Effector CD4-positive, alpha-beta T cell (primary cell): ENCODE results near the gene MSANTD1.

Experiments used
- DNase-seq: peaks from one replicate; pipeline ENCODE4 v3.0.0-alpha.2; 2020

The MSANTD1 gene

DNA sequence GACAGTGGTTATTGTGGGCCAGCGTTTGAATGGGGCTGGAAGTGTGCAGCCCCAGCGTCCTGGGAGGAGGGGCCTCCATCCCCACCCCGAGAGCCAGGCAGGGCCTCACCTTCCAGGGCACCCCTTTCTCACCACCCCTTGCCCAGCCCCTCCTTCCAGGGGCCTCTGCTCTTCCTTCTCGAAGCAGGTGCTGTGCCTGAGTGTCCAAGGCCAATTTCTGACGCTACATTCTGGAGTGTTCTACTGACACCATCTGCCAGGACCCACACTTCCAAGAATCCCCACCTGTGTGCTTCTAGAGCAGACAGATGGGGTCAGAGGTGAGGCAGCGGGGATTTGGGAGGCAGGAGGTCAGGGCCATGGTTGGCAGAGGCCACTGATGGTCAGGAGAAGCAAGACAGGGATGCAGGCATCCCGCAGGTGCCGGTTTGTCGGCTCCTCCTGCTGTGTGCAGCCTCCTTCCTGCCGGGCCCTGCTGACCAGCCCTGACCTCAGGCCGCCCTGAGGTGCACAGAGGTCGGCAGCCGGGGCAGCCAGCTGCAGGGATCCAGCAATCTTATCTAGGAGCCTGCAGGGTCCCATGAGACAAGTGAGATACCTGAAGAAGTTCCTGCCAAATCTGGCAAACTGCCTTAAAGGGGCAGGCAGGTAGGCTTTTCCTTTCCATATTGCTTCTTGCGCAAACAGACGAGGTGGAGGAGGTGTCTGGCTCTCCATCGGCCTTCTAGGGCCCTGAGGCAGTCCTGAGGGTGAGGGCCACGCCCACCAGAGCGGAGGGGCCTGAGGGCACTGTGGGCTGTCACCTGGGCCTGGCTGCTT, 18.8 kb downstream of the MSANTD1 start:
- DNase-seq, result no peak

DNA sequence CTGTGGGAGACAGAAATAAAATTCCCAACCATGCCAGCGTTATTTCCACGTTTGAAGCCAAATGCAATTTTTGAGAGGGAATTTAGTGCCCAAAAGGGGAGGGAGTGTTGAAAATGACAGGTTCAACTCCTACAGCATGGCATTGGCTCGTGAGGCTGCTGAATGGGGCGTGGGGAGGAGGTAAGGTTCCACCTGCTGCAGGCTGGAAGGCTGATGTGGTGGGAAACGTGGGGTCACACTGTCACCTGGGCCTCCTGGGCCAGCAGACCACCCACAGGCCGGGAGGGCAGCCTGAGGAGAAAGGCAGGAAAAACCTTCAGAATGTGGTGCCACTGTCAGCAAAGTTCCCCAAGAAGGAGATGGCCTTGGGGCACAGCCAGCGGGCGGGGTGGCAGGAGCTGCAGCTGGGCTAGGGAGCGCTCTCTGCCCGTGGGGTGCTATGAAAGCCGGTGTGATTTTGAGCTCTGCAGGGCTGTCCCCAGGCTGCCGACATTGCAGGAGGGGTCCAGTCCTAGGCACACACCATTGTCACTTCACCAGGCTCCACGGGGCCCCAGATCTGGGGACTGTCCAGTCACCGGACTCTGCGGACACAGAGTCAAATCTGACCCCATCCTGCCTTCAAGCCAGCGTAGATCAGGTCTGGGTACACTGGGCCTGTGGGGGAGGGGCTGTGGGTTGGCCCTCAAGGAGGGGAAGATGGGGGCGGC, 19.6 kb downstream of the MSANTD1 start:
- no peak for DNase-seq

DNA sequence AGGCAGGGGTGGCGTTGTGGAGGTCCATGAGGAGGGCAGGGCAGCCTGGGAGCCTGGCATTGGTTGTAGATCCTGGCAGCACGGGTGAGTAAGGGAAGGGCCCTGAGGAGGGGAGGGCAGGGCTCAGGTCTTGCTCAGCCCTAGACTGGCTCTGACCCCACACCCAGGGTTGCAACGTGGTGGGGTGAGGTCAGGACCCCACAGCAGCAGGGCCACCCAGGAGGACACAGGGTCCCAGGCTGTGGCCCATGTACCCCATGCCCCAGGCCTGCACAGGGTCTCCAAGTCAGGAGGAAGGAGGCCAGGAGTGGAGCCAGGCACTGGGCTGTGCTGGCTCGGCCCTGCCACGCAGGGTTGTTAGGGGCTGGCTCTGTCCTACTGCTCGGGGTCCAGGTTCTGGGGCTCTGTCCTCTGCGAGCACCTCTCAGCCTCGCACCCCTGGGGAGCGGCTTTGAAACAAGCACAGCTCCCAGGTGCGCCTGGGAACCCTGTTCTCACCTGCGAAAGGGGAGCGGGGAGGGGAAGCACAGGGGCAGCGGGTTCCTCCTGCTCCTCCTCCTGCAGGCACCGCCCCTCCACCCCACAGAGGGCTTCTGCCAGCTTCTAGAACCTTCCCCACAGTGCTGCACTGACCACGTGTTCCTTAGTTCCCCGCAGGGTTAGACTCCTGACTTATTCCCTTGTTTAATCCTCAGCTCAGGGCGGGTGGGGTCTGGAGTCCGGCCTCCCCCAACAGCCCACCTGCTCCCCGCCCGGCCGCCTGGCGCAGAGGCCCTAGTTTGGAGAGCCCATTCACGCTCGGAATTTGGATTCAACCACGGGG, 20.4 kb downstream of the MSANTD1 start:
- no peak for DNase-seq

DNA sequence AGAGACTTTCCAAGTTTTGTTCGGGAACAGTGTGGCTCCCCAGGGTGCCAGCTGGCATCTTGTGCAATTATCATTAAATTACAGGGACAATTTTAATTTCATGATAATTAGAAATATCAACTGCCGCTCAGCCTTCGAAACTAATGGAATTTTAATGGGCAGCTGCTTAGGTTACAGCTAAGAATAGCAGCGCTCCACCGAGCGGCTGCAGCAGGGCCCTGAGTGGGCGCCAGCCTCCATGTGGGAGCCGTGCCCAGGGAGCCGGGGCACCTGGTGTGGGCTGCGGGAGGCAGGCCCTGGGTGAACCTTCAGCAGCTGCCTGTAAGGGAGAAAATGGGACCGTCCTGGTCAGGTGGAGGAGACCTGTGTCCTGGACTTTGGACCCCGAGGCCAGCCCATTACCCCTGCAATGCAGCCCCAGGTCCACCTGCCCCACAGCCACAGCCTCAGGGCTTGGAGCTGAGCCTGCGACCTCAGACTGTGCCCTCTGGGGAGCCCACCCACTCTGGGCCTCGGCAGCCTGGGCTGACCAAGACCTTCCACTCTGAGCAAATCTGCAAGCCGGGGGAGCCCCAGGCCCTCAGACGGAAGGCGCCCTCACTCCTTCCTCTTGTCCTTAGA, 21.1 kb downstream of the MSANTD1 start:
- DNase-seq, result no peak

DNA sequence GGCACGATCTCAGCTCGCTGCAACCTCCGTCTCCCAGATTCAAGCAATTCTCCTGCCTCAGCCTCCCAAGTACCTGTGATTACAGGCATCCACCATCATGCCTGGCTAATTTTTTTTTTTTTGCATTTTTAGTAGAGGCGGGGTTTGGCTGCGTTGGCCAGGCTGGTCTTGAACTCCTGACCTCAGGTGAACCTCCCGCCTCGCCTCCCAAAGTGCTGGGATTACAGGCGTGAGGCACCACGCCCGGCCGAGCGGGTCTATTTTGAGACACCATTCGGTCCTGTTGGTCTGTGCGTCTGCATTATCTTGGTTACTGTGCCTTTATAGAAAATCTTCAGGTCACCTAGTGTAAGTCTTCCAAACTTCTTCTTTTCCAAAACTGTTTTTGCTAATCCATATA, 22.2 kb downstream of the MSANTD1 start:
- DNase-seq, result no peak

DNA sequence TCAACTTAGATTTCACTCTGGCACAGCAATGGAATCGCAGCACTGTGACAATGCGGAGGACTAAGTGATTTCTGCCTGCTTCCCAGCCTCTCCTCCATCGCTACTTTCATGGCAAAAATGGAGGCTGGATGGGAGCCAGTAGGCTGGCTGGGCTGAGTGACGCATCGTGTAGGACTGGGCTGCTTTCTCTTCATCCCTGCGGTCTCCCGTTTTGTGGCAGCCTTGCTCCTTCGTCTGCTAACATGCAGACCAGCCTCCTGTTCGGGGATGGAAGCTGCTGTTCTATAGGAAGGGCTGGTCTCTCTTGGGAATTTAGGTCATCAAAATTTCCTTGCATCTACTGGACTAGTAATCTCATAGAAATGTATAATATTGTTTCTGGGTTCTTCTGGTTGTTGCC, 28.0 kb downstream of the MSANTD1 start:
- no peak for DNase-seq

DNA sequence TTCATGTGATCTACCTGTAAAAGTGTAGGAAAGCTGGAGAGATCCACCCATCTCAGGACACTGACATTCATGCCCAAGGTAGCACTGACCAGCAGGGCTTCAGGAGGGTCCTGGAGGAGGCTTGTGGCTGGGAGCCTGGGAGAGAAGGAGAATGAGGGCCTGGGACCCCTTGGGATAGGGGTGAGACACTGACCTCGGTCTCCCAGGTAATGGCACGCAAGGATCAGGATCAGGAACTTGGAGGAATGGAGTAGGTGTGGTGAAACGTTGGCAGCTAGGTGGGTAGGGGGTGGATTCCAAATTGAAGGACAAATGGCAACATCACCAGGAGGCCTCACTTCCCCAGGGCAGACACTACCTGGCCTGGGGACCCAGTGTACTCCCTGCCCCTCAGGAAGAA, 31.5 kb downstream of the MSANTD1 start:
- DNase-seq, result no peak

DNA sequence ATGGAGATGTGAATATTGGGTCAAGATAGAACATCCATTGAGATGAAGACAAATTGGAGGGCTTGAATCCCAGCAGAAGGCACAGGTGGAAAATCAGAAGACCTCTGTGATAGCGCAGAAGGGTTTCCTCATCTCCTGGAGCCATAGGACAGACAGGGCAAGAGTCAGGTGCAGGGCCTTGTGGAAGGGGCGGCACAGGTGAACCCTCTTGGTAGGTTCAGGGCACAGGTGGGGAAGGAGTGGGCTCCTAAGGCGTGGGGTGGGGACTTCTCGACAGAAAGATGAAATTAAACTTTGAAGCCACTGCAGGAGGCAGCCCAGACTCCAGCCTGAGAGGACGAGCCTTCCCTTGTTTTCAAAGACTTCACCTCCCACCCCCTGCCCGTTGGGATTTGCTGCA, 34.5 kb downstream of the MSANTD1 start:
- DNase-seq, result no peak

DNA sequence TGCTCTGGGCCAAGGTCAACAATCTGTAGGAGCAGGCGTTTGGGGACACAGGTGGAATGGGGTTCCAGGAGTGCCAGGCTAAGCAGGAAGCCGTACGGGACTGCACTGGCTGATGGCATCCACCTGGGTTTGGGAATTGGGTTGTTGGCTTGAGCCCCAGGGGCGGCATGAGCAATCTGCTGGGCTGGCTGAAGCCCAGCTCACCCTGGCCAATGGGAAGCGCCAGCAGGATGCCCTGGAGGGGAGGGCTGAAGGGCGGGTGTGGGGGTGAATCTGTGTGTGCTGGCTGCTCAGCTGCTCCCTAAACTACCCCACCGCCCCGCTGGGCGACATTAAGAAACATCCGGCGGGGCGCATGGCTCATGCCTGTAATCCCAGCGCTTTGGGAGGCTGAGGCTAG, 35.0 kb downstream of the MSANTD1 start:
- no peak for DNase-seq

DNA sequence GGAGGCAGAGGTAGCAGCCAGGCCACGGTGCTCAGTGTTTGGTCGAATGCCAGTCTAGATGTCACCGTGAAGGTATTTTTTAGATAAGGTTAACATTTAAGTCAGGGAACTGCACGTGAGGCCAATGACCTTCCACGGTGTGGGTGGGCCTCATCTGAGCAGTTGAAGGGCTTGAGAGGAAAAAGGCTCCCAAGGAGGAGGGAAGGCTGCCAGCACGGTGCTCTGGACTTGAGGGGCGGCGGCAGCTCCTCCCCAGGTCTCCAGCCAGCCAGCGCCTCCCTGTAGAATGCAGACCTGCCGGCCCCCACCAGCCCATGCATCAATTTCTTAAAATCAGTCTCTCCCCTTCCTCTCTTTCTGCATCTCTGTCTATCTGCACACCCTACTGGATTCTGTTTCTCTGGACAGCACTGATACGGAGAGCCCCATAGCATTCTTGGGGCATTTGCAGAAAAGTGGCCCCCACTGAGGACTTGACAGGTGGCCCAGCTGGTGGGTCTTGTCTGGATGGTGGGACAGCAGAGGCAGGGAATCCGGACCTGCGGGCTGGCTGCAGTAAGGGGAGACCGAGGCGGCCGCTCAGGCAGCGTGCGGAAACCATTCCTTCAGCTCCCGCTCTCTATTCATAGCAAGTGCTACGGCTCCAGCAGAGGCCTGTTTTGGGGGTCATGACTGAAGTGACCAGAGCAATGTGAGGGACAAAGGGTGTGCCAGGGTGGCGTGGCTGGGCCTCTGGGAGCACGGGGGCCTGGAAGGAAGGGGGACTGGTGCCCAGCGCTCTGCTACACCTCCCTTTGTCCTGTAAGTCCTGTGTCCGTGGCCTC, 36.0 kb downstream of the MSANTD1 start:
- DNase-seq, result no peak

DNA sequence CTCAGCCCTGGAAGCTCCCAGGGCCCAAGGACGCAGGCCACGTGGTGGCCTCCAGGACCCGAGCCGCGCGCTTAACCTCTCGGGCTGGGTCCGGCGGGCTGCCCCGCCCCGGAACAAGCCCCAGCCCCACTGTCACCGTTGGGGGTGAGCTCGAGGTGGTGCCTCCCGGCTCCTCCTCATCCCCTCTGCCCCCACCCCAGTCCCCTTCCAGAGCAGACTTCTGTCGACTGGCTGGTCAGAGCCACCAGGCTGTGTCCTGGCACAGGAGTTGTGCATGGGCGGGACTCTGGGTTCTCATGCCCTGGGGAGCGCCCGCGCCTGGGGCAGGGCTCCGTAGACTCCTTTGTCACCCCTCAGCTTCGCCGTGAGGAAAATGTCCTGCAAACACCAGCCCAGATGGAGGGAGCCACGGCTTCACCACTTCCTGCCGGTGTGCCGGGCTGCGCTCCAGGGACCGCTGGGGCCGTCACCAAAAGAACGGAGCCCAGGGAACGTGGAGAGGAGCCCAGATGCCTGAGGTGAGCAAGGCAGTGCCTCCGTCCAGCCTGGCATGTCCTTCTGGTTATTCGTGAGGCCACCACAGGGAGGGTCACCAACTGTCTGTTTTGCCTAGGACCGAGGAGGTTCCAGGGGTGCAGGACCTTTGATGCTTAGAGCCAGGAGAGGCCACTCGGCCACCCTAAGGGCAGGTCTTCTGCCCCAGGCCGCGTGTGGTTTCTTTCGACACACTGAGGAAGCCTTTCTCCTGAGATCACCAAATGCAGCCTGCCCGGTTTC, 36.8 kb downstream of the MSANTD1 start:
- no peak for DNase-seq

DNA sequence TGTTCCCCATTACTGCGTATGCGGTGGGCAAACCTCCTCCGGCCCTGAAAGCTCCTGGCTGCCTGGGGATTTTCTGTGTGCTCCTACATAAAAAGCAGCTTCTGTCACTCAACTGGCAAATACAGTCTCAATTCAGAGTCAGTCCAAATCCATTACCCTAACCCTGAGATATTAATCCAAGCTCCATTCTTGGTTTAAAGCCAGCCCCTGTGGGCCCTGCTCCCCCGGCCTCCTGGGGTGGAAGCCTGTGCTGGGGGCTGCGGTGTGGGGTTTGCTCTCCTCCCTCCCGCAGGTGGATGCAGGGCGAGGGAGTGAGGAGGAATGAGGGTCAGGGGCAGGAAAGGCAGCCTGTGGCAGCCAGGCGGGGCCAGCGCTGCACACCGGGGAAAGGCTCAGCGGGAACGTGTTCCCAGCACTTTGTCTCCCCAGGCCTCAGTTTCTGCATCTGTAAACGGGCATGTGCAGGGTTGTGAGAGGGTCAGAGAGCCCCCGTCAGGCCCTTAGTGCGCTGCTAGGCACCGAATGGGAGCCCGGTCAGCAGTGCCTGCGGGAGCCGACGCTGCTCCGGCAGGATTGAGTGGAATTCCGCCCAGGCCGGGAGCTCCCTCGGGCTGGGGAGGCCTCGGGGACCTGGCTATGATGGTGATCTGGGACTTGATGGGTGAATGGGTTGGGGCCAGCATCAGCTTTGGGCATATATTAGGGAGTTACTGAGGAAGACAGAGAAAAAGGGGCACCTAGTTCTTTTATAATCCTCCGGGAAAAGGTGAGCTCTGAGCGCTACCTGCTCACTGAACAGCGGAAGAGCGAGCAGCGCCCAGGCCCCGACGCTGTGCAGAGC, 37.6 kb downstream of the MSANTD1 start:
- no peak for DNase-seq

DNA sequence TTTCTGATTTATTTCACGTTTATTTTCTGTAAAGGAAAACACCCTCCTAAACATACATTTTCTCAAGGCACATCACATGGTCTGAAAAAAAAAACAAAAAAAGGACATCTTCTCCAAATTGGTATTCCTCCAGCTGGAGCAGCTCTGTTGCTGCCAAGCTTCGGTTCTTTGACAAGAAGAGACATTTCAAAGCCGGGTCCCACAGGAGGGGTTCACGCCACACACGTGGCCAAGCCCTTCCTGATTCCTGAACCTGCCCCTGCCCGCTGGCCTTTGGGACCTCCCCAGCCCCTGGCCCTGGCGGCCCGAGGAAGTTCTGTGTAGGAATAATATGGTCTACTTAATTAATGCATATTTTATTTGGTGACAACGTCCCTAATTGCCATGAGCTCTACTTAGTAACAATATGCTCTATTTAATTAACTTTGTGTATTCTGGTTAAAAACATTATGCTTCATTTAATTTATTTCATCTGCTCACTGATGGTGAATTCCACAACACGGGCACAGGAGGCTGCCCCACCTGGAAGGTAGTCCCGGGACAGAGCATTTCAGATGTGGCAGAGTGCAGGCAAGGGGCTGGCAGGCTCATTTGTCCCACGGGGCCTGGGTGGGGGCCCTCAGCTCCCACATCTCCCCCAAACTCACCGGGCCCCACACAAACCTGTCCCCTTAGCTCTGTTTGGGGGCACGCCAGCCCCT, 38.5 kb downstream of the MSANTD1 start:
- no peak for DNase-seq

DNA sequence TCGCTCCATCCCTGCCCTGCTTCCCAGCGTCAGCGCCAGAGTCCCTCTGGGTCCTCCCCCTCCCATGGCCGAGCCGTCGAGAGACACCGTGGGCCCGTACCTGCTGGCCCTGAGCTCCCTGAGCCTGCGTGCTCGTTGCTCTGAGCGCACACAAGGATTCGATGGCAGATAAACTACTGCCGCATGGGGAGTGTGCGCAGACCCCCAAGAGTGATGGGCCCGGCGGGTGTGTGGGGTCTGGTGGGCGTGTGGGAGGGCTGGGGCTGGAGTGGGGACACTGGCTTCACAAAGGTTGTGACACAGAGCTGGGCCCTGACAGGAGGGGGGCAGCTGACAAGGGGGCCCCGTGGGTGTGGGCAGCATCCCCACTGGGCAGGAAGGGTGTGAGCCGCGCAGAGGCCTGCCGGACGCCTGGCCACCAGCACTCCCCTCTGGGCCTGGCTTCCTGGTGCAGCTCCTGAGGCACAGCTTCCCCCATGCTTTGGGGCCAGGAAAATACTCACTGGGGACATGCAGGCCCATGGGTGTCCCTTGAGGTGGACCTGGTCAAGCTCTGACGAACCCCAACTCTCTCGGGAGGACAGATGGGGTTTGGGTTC, 39.1 kb downstream of the MSANTD1 start:
- no peak for DNase-seq

DNA sequence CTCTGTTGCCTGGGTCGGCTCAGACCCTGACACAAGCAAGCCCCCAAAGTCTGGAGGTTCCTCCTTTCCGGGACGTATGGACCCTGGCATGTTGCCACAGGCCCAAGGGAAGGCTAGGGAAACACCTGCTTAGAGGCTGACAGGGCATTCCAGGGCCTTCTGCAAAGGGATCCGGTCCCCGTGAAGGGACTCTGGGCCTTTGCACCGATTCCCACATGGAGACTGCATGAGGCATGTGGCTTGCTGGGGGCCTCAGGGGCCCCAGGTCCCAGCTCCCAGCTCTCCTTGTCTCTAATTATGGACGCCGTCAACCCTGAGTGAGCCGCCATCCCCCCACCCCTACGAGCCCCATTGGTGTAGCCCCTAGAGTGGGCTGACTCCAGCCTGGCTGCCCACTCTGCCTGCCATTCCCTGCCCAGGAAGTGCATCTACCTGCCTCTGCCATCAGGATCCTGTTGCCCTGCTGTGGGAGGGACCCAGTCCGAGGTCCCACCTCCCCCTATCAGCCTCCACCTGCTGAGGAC, 39.7 kb downstream of the MSANTD1 start:
- no peak for DNase-seq

DNA sequence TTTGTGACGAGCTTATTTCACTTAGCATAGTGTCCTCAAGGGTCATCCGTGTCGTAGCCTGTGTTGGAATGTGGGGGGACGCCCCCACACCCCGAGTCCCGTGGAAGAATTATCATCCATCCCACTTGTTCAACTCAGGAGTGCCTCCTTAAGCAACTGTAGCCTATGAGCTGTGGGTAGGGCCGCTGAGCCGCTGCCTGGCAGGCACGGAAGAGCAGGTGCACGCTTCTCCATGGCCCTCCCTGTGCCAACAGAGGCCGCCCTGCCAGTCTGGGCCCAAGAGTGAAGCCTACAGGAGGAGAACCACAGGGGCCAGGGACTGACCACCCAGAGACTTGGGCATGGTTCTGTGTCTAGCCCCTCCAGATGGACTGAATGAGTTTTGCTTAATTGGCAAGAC, 41.5 kb downstream of the MSANTD1 start:
- DNase-seq, result no peak

DNA sequence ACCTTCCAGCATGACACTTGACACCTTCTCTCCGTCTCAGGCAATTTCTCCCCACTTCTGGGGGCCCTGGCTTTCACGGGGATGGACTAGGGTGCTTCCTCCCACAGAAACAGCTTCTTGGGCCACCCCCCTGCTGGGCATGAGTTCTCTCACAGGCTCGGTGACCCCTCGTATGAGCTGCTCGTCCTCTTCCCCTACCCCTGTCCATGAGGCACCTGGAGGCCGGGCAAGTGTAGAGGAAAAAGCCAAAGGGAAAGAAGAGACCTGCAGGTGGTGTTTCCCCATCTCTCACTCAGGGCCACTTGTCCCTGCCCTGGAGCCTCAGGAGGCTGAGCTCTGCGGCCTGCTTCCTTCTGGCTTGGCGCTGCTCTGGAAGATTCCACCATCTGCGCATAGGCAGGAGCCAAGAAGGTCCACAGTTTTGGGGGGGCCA, 41.9 kb downstream of the MSANTD1 start:
- no peak for DNase-seq

DNA sequence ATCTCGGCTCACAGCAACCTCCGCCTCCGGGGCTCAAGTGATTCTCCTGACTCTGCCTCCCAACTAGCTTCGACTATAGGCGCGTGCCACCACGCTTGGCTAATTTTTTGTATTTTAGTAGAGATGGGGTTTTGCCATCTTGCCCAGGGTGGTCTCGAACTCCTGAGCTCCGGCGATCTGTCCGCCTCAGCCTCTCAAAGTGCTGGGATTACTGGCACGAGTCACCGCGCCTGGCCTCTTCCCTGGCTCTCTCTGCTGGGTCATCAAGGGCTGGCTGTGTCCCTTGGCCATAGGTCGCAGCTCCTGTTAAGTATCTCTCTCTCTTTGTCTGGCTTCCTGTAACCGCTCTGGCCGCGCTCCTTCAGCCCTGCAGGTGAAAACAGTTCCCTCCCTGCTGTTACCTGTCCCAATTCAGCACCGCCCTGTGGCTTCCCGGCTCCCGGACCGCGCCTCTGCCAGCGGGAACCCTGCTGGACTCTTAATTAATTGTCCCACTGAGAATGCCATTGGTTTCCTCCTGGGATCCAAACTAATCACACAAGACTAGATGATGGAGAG, 42.5 kb downstream of the MSANTD1 start:
- DNase-seq, result no peak
